GM20431 (cell line): ENCODE data around the gene ZP3.
"Not testable (repeated sequence)": the region's sequence is repeated elsewhere in the genome, so short reads cannot be mapped to it uniquely, and the experiment has no call there.

Source experiments
- in situ Hi-C: fragments of 300-500 bp; cut with MseI, MboI; formaldehyde crosslinking; loops from one replicate; pipeline ENCODE4 v1.15.0; 2020; ENCODE audit warnings: low sequenced_read_pairs; ENCODE audit not compliant: unreplicated experiment

ZP3 gene

DNA sequence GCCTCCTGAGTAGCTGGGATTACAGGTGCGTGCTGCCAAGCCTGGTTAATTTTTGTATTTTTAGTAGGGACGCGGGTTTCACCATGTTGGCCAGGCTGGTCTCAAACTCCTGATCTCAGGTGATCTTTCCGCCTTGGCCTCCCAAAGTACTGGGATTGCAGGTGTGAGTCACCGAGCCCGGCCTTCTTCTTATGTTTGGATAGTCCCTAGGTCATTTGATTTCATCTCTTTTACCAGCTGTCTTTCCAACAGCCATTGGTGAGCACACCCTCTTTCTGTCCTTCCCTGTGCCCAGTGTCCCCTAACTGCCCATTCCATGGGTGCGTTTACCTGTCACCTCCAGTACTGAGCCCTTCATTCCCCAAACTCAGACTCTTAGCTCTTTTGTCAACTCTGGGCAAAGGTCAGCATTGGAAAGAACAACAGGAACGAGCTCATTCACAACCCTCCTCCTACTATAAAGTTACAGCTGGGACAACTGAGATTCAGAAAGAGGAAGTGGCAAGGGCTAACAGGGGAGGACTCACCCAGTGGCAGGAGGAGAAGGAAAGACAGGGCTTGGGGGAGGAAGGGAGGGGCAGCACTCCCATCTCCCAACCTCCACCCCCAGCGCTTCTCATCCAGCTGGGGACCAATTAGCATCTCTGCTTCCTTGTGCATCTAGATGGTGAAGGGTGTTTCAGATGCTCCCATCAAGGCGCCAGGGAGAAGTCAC lies 20.8 kb upstream of the ZP3 start:
- in situ Hi-C loops = no loop called here

DNA sequence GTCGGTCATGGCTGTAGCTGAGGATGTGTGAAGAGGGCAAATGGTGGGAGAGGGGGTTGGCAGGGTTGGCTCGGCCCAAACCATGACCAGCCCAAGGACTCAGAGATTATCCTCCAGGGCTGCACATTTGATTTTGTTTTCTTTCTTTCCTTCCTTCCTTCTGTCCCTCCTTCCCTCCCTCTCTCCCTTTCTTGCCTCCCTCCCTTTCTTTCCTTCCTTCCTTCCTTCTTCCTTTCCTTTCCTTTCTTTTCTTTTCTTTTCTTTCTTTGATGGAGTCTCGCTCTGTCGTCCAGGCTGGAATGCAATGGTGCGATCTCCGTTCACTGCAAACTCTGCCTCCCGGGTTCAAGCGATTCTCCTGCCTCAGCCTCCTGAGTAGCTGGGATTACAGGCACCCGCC lies 19.0 kb upstream of the ZP3 start:
- in situ Hi-C loops = no loop called here

DNA sequence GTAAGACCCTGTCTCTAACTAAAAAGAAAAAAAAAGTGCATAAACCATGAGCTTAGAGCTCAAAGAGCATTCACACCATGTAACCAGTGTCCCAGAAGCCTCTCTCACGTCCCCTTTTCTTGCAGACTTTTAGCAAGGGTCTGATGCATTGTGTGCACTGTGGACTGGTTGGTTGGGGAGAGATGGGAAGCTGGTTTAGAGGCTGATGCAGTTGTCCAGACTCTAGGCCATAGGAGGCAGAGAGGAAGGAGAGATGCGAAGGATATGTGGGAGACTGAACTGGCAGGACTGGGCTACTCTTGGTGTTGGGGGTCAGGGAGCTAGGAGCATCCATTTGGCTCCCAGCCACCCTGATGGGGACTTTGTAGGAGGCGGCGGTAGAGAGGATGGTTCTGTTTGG lies 17.0 kb upstream of the ZP3 start:
- in situ Hi-C loops = no loop called here

DNA sequence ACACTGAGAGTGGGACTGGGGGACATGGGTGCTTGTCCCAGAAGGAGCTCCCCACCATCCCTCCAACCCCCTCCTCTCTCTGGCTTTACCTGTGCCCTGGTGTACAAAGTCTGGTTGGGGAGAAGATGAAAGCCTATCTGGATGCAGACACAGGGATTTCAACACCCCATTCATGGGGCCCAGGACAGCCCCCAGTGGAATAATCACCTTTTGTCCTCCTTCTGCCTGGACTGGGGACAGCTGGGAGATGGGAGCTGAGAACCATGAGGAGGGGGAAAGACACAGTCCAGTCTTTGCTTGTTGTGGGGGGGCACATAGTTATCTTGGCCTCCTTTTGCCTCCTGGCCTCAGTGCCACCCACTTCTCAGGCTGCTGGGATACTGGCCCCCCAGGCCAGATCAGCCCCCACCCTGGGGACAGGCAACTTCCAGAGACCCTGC lies 16.6 kb upstream of the ZP3 start:
- in situ Hi-C loops = no loop called here

DNA sequence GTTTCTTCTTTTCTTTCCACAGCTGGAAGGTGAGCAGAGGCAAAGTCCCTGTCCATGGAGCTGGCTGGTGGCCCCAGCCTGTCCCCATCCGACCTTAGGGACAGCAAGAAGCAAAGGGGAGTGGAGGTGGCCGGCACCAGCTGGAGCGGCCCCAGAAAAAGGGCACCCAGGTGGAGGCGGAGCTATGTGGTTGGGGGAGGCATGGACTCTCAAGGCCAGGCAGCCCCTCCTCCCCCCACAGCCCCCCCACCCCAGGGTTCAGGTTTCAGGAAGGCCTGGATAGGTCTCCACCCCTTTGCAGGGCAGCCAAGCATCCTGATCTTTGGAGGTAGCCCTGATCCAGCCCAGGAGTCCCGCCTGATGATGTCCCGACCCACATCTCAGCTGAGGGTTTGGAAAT lies 15.2 kb upstream of the ZP3 start, which contains the start of gene SSC4D:
SSC4D (minus strand) TSS at position 161 of the 400 bp plus-strand sequence. CDS start 5,258 bp downstream, outside the sequence.
- in situ Hi-C loops = no loop called here

DNA sequence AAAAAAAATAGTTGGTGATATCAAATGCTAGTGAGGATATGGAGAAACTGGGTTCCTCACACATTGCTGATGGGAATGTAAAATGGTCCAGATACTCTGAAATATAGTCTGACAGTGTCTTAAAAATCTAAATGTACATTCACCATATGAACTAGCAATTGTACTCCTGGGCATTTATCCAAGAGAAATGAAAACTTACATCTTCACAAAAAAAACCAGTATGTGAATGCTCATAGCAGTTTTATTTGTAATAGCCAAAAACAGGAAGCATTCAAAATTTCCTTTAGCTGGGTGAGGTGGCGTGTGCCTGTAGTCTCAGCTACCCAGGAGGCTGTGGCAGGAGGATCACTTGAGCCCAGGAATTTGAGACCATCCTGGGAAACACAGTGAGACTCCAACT lies 13.1 kb upstream of the ZP3 start:
- in situ Hi-C loops = no loop called here

DNA sequence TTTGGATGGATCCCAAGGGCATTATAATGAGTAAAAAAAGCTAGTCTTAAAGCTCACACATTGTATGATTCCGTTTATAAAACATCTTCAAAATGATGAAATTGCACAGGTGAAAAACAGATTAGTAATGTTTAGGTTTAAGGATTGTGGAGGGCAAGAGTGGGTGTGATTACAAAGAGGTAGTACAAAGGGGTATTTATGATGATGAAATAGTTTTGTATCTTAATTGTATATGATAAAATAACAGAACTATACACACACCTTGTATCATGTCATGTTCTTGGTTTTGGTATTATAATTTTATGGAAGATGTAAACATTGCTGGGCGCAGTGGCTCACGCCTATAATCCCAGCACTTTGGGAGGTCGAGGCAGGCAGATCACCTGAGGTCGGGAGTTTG lies 12.5 kb upstream of the ZP3 start:
- in situ Hi-C loops = no loop called here

DNA sequence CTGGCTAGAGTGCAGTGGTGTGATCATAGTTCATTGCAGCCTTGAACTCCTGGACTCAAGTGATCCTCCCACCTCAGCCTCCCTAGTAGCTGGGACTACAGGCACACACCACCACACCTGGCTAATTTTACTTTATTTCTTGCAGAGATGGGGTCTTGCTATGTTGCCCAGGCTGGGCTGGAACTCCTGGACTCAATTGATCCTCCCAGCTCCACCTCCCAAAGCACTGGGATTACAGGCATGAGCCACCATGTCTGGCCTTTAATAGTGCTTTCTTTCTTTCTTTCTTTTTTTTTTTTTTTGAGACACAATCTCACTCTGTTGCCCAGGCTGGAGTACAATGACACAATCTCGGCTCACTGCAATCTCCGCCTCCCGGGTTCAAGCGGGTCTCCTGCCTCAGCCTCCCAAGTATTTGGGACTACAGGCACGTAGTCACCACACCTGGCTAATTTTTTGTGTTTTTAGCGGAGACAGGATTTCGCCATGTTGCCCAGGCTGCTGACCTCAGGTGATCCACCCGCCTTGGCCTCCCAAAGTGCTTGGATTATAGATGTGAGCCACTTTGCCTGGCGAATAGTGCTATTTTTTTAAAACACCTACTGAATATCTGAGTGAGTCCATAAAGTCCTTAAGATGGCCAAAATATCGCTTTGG lies 7.0 kb upstream of the ZP3 start:
- in situ Hi-C loops = not testable (repeated sequence)

DNA sequence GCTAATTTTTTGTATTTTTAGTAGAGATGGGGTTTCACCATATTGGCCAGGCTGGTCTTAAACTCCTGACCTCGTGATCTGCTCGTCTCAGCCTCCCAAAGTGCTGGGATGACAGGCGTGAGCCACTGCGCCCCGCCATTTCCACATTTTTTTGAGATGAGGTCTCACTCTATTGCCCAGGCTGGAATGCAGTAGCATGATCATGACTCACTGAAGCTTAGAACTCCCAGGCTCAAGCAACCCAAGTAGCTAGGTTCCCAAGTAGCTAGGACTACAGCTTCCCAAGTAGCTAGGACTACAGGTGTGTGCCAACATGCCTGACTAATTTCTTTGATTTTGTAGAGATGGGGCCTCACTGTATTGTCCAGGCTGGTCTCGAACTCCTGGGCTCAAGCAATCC lies 3.7 kb upstream of the ZP3 start:
- in situ Hi-C loops = not testable (repeated sequence)

DNA sequence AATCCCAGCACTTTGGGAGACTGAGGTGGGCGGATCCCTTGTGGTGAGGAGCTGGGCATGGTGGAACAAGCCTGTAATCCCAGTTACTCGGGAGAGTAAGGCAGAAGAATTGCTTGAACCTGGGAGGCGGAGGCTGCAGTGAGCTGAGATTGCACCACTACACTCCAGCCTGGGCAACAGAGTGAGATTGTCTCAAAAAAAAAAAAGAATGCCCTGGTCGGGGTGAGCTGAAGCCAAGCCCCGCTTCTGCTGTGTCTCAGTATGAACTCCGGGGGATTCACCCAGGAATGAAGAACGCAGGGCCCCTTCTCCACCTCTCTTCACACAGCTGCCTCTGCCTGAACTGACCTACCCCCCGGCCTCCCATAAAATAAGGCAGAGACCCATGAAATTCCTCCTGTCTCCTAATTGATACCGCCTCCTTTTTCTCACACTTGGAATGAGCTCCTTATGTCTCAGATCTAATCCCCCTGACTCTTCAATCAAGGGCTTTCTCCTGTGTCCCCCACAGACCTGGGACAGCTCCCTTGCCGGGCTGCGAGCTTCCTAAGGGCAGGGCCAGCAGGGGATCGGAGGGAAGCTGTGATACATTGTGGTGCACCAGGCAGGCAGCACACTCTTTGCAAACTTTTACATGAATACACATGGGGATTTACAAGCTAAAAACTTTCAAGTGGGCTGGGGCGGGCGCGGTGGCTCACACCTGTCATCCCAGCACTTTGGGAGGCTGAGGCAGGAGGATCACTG lies 911 bp upstream of the ZP3 start:
- in situ Hi-C loops = no loop called here

DNA sequence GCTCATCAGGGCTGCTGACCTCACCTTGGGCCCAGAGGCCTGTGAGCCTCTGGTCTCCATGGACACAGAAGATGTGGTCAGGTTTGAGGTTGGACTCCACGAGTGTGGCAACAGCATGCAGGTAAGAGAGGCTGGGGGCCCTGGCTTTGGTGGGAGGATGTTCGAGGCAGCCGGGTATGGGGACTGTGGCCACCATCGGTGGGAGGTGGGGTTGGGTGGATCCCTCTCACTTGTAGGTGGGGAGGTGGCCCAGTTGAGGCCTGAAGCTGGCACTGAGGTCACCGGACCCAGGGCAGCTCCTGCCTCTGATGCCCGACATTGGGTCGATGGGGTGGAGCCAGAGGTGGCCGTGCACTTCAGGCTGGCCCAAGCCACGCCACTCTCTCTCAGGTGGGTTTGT lies 406 bp downstream of the ZP3 start:
- in situ Hi-C loops = no loop called here

DNA sequence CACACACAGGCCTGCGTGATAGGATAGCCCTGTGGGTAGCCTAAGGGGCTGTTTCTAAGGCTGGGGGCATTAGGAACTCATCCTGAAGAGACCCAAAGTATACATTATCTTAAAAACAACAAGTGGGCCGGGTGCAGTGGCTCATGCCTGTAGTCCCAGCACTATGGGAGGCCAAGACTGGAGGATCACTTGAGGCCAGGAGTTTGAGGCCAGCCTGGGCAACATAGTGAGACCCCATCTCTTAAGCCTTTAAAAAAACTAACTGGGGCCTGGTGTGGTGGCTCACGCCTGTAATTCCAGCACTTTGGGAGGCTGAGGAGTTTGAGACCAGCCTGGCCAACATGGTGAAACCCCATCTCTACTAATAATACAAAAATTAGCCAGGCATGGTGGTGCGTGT lies 808 bp downstream of the ZP3 start:
- in situ Hi-C loops = not testable (repeated sequence)

DNA sequence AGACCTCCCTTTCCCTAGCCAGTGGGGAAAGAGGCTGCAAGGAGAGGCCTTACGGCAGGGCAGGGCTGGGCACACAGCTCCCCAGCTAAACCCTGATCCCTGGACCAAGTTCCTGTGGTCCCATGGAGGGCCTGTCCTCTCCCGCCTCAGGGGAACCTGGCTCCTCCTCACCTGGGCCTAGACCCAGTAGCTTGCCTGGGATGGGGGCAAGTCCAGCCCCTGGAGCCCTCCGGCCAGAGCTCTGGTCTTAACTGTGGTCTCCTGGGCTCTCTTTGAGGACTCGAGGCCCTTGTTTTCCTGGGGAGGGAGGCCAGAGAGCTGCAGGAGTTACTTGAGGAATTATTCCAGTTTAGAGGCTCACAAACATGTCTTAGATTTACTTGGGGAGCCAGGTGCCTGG lies 1.5 kb downstream of the ZP3 start:
- in situ Hi-C loops = no loop called here

DNA sequence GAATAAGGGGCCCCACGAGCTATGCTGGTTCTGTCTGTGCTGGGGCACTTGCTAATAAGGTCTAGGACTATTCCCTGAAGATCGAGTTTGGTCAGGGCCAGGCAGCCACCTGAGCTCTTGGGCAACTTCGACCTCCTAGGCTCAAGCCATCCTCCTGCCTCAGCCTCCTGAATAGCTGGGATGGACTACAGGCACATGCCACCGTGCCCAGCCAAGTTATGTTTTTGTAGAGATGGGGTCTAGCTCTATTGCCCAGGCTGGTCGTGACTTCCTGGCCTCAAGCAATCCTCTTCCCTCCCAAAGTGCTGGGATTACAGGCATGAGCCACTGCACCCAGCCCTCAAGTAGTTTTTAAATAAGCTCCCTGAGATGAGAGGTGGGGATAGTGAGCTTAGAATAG lies 2.9 kb downstream of the ZP3 start:
- in situ Hi-C loops = no loop called here

DNA sequence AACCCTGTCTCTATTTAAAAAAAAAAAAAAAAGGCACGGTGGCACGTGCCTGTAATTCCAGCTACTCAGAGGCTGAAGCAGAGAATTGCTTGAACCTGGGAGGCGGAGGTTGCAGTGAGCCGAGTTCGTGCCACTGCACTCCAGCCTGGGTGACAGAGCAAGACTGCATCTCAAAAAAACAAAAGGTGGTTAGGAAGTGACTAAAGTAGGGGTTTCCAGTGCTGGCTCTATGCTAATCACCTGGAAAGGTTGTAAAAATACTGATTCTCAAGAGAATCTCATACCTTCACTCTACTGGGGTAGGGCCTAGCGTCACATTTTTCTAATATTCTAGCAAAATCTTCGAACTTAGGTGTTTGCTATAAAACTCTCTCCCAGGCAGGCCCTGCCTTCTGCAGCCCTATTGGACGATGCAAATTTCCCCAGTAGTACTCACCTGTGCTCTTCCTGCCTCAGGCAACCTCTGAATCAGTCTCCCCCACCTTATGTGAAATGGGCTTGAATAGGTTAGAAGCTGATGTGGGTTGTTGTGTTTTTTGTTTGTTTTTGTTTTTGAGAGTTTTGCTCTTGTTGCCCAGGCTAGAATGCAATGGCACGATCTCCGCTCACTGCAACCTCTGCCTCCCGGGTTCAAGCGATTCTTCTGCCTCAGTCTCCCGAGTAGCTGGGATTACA lies 3.5 kb downstream of the ZP3 start:
- in situ Hi-C loops = no loop called here

DNA sequence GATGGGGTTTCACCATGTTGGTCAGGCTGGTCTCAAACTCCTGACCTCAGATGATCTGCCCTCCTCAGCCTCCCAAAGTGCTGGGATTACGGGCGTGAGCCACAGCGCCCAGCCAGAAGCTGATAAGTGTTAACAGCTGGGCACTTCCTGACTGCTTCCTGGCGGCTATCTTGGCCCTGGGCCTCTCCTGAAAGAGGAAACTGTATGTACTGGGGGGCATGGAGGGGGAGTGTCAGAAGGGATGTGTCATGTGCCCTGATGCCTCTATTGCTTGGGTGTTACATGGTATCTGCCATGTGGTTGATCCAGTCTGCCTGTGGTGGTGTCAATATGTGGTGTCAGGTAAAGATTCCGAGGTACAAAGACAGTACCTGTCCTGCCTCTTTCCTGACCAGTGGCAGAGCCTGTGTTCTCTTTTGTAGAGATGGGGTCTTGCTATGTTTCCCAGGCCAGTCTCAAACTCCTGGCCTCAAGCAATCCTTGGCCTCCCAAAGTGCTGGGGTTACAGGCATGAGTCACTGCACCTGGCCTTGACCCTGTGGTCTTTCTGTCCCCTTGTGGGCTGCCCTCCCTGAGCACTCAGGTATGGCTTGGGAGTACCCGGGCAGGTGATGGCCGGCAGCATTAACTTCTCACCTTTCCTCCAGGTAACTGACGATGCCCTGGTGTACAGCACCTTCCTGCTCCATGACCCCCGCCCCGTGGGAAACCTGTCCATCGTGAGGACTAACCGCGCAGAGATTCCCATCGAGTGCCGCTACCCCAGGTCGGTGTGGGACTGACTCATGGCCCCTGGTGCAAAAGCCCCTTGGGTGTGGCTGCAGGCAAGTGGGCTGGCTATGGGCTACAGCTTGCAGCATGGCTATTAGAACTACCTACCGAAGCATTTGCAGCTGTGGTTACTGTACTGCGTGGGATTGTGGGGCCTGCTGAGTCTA lies 4.4 kb downstream of the ZP3 start:
- in situ Hi-C loops = no loop called here

DNA sequence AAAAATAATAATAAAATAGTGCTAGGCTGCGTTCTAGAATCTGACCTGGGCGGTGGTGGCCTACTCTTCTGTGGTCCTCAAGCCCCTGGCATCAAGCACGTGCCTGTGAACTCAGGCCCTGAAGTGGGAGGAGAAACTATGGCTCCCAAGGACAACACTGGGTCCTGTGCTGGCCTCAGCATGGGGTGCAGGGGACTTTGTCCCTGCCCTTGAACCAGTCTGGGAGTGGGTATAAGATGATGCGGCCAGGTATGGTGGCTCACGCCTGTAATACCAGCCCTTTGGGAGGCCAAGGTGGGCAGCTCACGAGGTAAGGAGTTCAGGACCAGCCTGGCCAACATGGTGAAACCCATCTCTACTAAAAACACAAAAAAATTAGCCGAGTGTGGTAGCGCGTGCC lies 5.5 kb downstream of the ZP3 start:
- in situ Hi-C loops = no loop called here

DNA sequence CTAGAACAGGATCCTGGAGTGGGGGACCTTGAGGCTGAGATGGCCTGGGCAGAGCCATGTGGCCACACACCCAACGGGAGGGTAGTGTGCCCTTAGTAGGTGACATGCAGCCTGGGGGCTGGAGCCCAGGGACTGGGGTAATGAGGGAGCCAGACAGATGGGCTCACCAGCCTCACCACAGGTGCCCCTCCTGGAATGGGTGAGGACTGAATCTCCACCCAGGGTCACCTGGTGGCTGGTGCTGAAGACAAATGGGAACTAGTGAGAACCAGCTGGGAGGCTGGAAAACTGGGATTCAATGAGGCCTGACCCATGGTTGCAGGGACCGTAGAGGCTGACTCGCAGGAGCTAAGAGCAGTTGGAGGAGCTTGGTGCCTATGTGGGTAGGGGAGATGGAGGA lies 6.1 kb downstream of the ZP3 start:
- in situ Hi-C loops = no loop called here

DNA sequence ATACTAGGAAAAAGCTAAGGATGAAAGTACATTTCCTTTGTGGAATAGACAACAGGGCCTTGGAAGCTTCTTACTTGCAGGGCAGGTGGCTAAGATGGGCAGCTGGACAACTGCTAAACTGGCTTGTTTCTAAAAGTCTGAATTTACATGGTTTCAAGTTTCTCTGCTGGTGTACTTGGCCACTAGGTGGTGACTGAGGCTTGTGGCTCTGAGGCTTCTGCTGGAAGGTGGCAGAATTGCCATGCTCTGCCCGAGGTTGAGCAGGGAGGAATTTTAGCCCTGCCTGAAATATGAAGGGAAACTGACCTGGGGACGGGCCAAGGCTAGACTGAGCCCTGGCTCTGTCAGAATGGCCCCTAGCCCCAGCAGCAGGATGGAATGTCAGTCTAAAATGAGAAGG lies 13.1 kb downstream of the ZP3 start:
- in situ Hi-C loops = not testable (repeated sequence)
